GM21528 (cell line): ENCODE results near the gene CIB2.

ENCODE experiments used
- ATAC-seq: cut with Tn5 transposase; IDR thresholded peaks from one replicate; pipeline ENCODE4 v1.9.1; 2021; ENCODE audit warnings: mild to moderate bottlenecking, moderate library complexity; ENCODE audit not compliant: unreplicated experiment, low FRiP score

Gene CIB2

DNA sequence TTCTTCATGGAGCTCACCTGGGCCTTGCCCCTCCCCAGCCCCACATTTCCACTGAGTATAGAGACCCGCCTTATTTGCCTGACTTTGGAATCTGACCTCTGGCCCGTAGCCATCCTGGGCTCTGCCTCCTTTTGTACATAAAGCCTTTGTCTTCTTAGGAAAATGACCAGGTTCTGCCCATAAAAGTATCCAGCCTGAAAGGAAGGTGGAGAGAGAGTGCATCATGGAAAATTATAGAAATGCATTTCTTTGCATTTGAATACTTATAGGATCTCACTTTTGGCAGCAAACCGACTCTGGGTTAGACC lies 42.5 kb downstream of the CIB2 start:
- ATAC-seq = no peak

DNA sequence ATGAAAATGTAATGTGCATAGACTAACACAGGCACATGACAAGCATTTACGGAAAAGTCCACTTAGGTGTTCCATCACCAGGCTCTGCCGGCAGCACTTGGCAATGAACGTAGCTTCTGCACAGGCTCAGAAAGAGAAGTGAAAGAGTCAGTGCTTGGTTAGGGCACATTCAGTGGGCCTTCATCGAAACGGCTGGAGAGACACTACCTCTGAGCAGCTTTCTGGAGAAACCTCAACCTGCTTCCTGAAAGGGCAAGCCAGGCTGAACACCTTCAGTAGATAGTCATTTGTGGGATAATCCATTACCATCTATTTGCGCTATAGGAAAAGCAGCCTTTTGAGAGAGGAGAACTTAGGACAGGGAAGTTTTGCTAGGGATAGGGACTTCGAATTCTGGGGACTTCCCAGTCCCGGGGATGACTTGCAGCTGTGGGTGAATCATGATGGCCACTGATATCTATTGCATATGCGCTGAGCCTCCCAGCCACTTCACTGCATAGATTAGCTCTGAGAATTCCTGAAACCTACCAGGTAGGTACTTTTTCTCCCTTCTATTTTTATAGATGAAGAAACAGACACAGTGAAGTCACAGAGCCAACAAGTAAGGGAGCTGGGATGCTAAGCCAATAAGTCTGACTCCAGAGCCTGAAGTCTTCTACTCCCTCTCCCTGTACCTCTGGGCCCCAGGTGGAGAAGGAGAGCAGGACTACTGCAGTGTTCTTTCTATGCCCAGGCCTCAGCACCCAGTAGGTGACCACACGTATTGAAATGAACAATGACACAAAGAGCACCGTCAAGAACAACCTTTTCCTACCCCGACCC lies 43.1 kb downstream of the CIB2 start:
- ATAC-seq = no peak

DNA sequence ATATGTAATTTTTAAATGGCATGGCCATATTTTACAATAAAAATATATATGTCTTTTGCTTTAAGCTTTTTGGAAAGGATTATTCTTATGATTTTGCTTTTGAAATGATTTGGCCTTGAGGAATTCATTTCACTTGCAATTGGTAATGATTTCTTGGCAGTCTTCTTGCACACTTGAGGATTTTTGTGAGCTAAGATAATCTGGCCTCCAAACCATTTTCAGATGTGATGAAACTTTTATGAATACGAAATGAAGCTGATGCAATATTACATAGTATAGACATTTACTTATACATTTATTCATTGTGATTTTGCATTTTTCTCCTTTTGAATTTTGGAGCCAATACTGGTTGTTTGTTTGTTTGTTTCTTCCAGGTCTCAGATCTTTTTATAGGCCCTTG lies 45.3 kb downstream of the CIB2 start:
- ATAC-seq = no peak

- ATAC-seq = no peak
Observed at GRCh38 chr15:78084449-78084750, 46.8 kb downstream of the CIB2 start.

- no peak for ATAC-seq
Observed at GRCh38 chr15:78083687-78084448, 47.4 kb downstream of the CIB2 start.

GRCh38 chr15:78083186-78083585 lies 48.1 kb downstream of the CIB2 start:
- no peak for ATAC-seq

DNA sequence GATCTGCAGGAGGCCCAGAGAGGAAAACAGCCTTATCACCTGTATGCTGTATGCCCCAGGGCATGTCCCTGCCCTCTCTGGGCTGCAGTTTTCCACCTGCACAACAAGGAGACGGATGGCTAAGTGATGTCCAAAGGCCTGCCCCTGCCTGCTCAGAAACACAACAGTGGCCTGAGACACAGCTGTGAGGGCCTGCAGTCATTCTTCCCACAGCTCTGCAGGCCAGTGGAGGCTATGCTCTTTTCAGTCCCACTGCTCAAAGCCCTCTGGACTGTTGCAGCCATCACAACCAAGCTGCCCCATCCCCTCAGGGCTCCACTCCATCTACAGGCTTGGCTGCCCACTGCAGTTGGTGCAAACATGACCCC lies 48.5 kb downstream of the CIB2 start:
- ATAC-seq = no peak

DNA sequence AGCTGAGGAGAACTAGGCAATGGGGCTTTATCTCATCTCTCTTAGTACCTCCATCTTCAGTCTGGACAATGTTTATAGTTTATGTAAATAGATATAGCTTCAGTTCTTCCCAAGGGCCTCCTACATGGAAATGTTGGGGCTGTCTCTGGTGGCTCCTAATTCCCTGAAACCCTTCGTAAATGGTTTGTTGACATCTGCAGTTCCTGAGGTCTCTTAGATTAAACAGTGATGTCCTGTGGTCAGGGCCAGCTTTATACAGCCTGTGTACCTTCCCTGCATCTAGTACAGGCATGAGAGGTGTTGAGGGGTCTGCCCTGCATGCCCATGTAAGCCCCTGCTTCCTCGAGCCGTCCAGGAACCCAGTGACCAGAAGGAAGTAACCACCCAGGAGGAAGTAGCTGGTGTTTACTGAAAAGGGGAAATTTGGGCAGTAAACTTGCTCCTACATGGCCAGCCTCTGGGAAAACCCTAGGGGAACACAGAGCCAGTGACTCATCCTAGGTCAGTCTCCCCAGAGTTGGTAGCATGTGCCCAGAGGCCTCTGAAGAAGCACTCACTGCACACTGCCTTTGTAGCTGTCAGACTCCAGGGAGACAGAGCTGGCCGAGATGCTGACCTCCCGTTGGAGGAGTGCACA lies 49.0 kb downstream of the CIB2 start:
- no peak for ATAC-seq

GRCh38 chr15:78080088-78080460 lies 51.2 kb downstream of the CIB2 start:
- ATAC-seq = no peak

DNA sequence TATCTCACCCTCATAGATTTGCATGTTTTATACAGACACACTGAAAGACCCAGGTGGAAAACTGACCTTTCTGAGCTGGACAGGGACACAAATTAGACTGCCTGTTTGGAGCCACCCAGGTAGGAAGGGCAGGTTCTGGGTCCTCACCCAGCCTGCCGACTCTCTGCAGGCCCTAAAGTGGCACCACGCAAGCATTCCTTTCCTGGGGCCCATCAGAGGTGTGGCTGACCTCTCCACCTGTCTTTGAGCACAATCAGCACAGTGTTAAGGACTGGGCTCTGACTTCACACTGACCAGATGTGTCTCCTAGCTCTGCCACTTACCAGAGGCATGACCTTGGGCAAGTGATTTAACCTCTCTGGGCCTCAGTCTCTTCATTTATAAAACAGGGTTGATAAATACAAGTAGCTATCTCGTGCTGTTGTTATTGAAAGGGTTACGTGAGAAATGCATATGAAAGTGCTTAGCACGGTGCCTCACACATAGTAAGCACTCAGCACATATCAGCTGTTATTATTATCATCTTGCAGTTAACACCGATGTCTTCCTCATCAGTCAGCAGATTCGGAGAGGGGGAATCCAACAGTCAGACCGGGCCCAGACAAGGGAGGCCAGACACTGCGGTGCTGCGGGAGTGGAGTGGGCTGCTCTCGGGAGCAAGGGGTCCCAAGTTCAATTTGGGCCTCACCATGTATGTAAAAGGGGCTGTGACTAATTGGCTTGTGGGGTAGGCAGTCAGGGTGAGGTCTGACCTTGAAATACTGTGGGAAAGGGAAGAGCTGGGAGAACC lies 51.8 kb downstream of the CIB2 start:
- no peak for ATAC-seq

- ATAC-seq = no peak
Observed at GRCh38 chr15:78077871-78078210, 53.4 kb downstream of the CIB2 start.

DNA sequence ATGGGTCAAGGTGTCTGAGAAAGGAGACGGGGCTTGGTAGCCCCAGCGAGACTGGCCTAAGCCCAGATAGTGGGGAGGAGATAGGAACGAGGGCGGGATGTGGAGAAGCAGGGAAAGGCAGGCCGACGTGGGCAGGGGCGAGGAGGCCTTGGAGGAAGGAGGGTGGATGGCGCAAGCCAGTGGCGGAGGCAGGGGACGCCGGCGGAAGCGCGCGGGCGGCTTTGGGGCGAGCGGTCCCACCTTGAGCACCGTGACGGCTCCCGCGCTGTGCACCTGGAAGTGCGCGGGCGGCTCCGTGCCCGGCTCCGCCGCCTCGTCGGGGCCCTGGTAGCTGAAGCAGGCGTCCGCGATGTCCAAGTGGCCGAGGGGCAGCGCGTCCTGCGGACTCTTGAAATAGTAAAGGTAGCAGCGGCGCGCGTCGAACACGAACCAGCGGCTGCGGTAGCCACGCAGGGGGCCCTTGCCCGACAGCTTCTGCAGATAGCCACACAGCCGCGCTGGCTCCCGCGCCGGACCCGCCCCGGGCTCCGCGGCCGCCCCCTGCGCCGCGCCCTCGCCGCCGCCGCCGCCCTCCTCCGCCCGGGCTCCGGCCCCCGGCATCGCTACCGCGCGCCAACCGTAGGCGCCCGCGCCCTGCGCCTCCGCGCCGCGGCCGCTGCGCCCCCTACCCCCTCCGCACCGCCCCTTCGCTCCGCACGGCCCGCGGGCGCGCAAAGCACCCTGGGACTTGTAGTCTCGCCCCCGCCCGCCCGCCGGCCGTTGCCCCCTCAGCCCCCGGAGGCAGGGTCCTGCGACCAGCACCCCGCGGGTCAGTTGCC lies 54.0 kb downstream of the CIB2 start, which contains the start of gene TBC1D2B:
TBC1D2B (minus strand) TSS at position 659 of the 818 bp plus-strand sequence; CDS start at position 600, 59 bp downstream.
- peak; percentile 57 for ATAC-seq

GRCh38 chr15:78076231-78077052 lies 54.8 kb downstream of the CIB2 start:
- ATAC-seq = peak; percentile 15

GRCh38 chr15:78075490-78076230 lies 55.6 kb downstream of the CIB2 start:
- ATAC-seq = no peak

GRCh38 chr15:78073046-78073787 lies 58.0 kb downstream of the CIB2 start:
- no peak for ATAC-seq

DNA sequence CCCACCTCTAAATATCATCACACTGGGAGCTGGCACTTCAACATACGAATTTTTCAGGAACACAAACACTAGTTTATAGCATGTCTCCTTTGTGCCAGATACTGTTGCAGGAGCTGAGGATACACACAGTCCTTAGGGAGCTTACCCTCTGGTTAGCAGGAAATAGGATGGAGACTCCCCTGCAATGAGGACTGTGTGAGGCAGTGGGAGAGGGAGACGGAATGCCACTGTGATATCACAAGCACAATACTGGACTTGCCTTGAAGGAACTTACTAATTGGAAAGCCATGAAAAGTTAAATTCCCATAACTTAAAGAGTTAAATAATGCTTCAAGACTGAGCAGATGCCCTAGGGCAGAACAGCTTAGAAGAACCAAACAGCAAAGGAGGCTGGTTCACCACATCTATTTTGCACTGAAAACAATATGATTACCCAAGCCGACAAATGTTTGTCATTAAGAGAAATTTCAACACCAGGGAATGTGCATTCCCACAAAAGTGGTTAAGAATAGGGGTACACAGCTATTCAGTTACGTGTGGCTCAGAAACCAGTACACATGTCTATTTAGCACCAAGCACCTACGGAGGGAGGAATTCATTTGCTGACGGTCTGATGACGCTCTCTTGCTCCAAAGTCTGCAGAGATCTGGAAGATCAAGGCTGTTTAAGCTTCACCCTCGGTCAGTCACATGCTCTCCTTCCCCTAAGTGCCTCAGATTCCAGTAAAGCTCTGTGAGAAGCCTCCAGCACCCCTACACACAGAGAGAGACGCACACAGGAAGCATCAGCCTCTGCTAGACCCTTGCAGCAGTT lies 59.0 kb downstream of the CIB2 start:
- ATAC-seq = no peak

DNA sequence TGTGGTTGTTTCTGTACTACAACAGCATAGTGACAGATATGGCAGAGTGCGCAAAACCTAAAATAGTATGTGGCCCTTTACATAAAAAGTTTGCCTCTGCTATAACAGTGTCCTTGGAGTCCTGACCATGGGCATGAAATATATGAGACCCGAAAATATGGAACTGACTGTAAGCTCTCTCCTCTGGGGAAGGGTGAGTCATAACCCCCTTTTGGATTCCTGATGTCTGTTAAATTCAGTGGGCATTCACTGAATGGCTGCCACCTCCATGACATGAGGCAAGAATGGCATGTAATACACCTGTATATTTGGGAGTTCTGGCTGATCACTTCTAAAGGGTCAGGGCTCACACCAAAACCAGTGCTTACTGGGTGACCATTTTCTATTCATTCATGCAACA lies 59.9 kb downstream of the CIB2 start:
- no peak for ATAC-seq
